G401 (cell line): ENCODE results near the gene MACROD1. TPM values are rescaled to one million over a fixed set of nuclear protein-coding genes. Genes with fewer than 3 reads are reported as not detected.
A peak's percentile ranks its signal among the peaks of the same experiment; 100 is the strongest.

Experiments
- DNase-seq: peaks from one replicate; pipeline ENCODE4 v3.0.0-alpha.2; 2015; ENCODE audit warnings: low spot score
- in situ Hi-C: cut with HindIII; loops from 2 replicates; pipeline ENCODE4 v1.10.0; 2016; ENCODE audit warnings: low sequenced_read_pairs, mixed read lengths
- total RNA-seq: library from RNA; depleted of rRNA; stranded (reverse); fragments of >200 nt; shearing (Covaris generic); gene quantifications from 2 replicates; pipeline ENCODE4 v1.2.3, GENCODE V29; 2014

The MACROD1 gene
- total RNA-seq, 1 experiment from 2014 or later = 85.0 TPM

- DNase-seq = no peak
- in situ Hi-C loops = loop anchor here (10.0 kb wide), 1 partner anchor 132 kb away; no protein-coding TSS in a partner anchor
Measured at GRCh38 chr11:64136765-64137441, 29.0 kb downstream of the MACROD1 start.

GRCh38 chr11:64135711-64136110 lies 30.2 kb downstream of the MACROD1 start:
- in situ Hi-C loops = loop anchor here (10.0 kb wide), 1 partner anchor 131 kb away; no protein-coding TSS in a partner anchor
- no peak for DNase-seq

GRCh38 chr11:64134963-64135362 lies 30.9 kb downstream of the MACROD1 start:
- in situ Hi-C loops = loop anchor here (10.0 kb wide), 1 partner anchor 130 kb away; no protein-coding TSS in a partner anchor
- peak; percentile 96 for DNase-seq

- in situ Hi-C loops = loop anchor here (10.0 kb wide), 1 partner anchor 128 kb away; no protein-coding TSS in a partner anchor
- peak; percentile 67 for DNase-seq
Measured at GRCh38 chr11:64132982-64133705, 32.8 kb downstream of the MACROD1 start.

- DNase-seq = peak; percentile 89
- in situ Hi-C loops = loop anchor here (10.0 kb wide), 1 partner anchor 127 kb away; no protein-coding TSS in a partner anchor
Measured at GRCh38 chr11:64132191-64132771, 33.6 kb downstream of the MACROD1 start.

GRCh38 chr11:64131683-64132190 lies 34.2 kb downstream of the MACROD1 start:
- in situ Hi-C loops = loop anchor here (10.0 kb wide), 1 partner anchor 127 kb away; no protein-coding TSS in a partner anchor
- no peak for DNase-seq

GRCh38 chr11:64130618-64131017 lies 35.3 kb downstream of the MACROD1 start:
- DNase-seq = no peak
- in situ Hi-C loops = loop anchor here (10.0 kb wide), 1 partner anchor 126 kb away; no protein-coding TSS in a partner anchor

- DNase-seq = no peak
- in situ Hi-C loops = no loop called here
Measured at GRCh38 chr11:64129403-64129802, 36.5 kb downstream of the MACROD1 start.

GRCh38 chr11:64128255-64129006 lies 37.5 kb downstream of the MACROD1 start:
- in situ Hi-C loops = no loop called here
- no peak for DNase-seq

- DNase-seq = no peak
- in situ Hi-C loops = no loop called here
Measured at GRCh38 chr11:64127267-64128072, 38.4 kb downstream of the MACROD1 start.

GRCh38 chr11:64126796-64127195 lies 39.1 kb downstream of the MACROD1 start:
- DNase-seq = peak; percentile 81
- in situ Hi-C loops = no loop called here

GRCh38 chr11:64126371-64126770 lies 39.5 kb downstream of the MACROD1 start:
- in situ Hi-C loops = no loop called here
- no peak for DNase-seq

GRCh38 chr11:64125676-64126075 lies 40.2 kb downstream of the MACROD1 start:
- in situ Hi-C loops = no loop called here
- no peak for DNase-seq

GRCh38 chr11:64124147-64124546 lies 41.8 kb downstream of the MACROD1 start:
- no peak for DNase-seq

GRCh38 chr11:64123679-64124078 lies 42.2 kb downstream of the MACROD1 start:
- no peak for DNase-seq
- in situ Hi-C loops = no loop called here

More at GRCh38 chr11:64124147-64124546, 41.8 kb downstream of the MACROD1 start:
- in situ Hi-C loops = no loop called here

GRCh38 chr11:64122411-64123410 lies 43.2 kb downstream of the MACROD1 start:
- in situ Hi-C loops = no loop called here
- peak; percentile 84 for DNase-seq
